ENCODE data around the gene MEIOC.

DNA sequence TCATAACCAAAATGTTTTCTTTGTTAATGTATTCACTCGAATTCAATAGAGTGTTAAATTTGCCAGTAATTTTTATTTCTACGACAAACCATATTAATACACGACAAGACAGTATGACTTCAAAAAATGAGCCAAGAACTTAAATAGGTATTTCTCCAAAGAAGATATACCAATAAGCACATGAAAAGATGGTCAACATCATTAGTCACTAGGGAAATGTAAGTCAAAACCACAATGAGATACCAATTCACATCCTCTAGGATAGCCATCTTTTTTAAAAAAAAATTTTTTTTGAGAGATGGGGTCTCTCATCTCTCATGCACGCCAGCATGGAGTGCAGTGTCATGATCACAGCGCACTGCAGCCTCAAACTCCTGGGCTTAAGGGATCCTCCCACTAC is 5.0 kb upstream of the MEIOC start:
- no peak for TF ChIP-seq POLR2A (IDR thresholded peaks at IDR 0.05)
- TF ChIP-seq, protein P1, sequence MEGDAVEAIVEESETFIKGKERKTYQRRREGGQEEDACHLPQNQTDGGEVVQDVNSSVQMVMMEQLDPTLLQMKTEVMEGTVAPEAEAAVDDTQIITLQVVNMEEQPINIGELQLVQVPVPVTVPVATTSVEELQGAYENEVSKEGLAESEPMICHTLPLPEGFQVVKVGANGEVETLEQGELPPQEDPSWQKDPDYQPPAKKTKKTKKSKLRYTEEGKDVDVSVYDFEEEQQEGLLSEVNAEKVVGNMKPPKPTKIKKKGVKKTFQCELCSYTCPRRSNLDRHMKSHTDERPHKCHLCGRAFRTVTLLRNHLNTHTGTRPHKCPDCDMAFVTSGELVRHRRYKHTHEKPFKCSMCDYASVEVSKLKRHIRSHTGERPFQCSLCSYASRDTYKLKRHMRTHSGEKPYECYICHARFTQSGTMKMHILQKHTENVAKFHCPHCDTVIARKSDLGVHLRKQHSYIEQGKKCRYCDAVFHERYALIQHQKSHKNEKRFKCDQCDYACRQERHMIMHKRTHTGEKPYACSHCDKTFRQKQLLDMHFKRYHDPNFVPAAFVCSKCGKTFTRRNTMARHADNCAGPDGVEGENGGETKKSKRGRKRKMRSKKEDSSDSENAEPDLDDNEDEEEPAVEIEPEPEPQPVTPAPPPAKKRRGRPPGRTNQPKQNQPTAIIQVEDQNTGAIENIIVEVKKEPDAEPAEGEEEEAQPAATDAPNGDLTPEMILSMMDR (IDR thresholded peaks at IDR 0.05), result no peak

Measured in lower leg skin (tissue), 3 donors.